Measurements from ENCODE around the gene DKC1.

The DKC1 gene

DNA sequence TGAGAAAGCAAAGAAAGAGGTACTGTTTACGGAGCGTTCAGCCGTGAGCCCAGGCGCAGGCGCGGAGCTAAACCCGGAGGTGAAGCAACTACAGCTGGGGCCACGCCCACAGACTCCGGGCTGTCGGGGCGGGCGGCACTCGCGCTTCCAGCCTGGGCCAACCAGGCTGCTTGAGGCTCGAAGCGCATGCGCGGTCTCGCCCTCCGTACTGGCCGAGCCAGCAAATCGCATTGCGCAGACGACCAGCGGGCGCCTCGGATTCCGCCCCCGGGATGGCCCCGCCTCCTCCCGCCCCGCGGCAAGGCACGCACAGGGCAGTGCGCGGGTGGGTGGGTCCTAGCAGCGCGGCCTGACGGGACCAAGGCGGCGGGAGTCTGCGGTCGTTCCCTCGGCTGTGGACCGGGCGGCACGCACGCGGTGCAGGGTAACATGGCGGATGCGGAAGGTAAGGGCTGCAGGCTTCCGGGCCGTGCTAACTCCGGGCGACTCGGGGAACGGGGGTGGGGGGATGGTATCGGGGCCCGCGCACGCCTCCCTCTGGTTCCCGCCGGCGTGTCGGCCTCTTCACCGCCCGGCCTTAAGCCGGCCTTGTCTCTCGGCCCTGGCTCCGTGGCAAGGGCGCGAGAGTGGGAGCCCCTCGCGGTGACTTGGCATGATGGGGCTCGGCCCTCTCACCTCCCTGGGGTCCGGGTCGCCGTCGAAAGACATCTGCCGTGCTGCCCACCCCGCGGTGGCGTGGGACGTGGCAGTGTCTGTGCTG lies at the start of gene DKC1:
Gene DKC1 (plus strand): TSS at position 328 of the 760 bp plus-strand sequence. CDS start 102 bp downstream, at position 430.
- Histone ChIP-seq H3K4me3 (ENCODE audit: insufficient read length, low read depth) (peak within 1 kb of the TSS; percentile 75), H3K9ac (ENCODE audit: insufficient read length, low read depth) (peak within 1 kb of the TSS; percentile 85), H3K9me3 (ENCODE audit: insufficient read depth, low read length) (no peaks in the 10 kb centered on the region), H3K36me3 (ENCODE audit: insufficient read depth, insufficient read length, low read length) (peaks cover 30% of the 10 kb centered on the region), H3K27me3 (ENCODE audit: insufficient read depth, insufficient read length) (no peaks in the 10 kb centered on the region), H3K4me1 (ENCODE audit: insufficient read depth, insufficient read length) (no peaks in the 10 kb centered on the region)
- DNase-seq (ENCODE audit: low read depth, low spot score), result peak; percentile 84
- TF ChIP-seq ZNF274 (IDR thresholded peaks at IDR 0.05; ENCODE audit: low read depth, low read length) (no peak), YY1 (IDR thresholded peaks at IDR 0.05; ENCODE audit: insufficient read depth, insufficient read length) (no peak), SUZ12 (IDR thresholded peaks at IDR 0.05; ENCODE audit: extremely low read depth, insufficient read depth, insufficient read length) (no peak)

DNA sequence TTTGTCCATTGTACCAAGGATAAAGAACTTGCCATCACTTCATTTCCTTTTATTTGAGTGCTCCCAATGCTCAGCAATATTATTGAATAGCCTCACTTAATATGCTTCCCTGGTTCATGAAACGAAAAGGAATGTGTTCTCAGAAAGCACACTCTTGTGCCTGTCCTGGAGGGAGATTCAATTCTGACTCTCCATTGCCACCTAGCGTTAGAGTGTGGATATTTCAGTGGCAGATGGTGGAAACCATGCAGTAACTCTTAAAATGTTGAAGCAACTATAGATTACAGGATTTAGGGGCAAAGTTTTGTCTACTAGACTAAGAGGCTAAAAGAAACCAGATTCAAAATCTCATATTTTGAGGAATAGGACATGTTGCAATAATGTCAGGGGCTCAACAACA lies 47.7 kb upstream of the DKC1 start:
- no peaks in the 10 kb centered on the region for H3K27me3 ChIP-seq (ENCODE audit: insufficient read depth, insufficient read length)
- peak; percentile 35 for DNase-seq (ENCODE audit: low read depth, low spot score)
- H3K36me3 ChIP-seq (ENCODE audit: insufficient read depth, insufficient read length, low read length), result no peaks in the 10 kb centered on the region
- no peaks in the 10 kb centered on the region for H3K4me1 ChIP-seq (ENCODE audit: insufficient read depth, insufficient read length)
- H3K9ac ChIP-seq (ENCODE audit: insufficient read length, low read depth), result no peak overlapping the region
- no peak overlapping the region for H3K4me3 ChIP-seq (ENCODE audit: insufficient read length, low read depth)
- TF ChIP-seq YY1 (IDR thresholded peaks at IDR 0.05; ENCODE audit: insufficient read depth, insufficient read length) (no peak), ZNF274 (IDR thresholded peaks at IDR 0.05; ENCODE audit: low read depth, low read length) (no peak), SUZ12 (IDR thresholded peaks at IDR 0.05; ENCODE audit: extremely low read depth, insufficient read depth, insufficient read length) (no peak)
- no peaks in the 10 kb centered on the region for H3K9me3 ChIP-seq (ENCODE audit: insufficient read depth, low read length)

DNA sequence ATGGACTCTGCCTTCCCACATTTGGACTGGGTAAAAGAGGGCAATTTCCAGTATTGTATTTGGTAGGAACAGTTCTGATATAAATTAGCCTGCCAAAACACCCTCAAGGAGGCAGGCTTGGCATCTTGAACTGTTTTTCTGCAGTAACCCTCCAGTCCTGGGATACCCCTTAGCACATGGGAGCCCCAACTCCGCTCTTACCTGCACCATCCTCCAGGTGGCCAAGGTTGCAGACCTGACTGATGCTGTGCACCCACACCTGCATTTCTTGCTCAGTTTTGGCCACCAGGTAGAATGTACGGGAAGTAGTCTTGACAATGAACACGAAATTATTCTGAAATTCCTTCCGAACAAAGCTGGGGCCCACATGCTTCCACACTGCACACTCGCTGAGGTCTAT lies 46.8 kb upstream of the DKC1 start:
- no peak for TF ChIP-seq ZNF274 (IDR thresholded peaks at IDR 0.05; ENCODE audit: low read depth, low read length)
- TF ChIP-seq SUZ12 (IDR thresholded peaks at IDR 0.05; ENCODE audit: extremely low read depth, insufficient read depth, insufficient read length), result no peak
- TF ChIP-seq YY1 (IDR thresholded peaks at IDR 0.05; ENCODE audit: insufficient read depth, insufficient read length), result no peak
- Histone ChIP-seq H3K9me3 (ENCODE audit: insufficient read depth, low read length) (no peaks in the 10 kb centered on the region), H3K4me3 (ENCODE audit: insufficient read length, low read depth) (no peak overlapping the region), H3K4me1 (ENCODE audit: insufficient read depth, insufficient read length) (no peaks in the 10 kb centered on the region), H3K9ac (ENCODE audit: insufficient read length, low read depth) (no peak overlapping the region), H3K27me3 (ENCODE audit: insufficient read depth, insufficient read length) (no peaks in the 10 kb centered on the region), H3K36me3 (ENCODE audit: insufficient read depth, insufficient read length, low read length) (no peaks in the 10 kb centered on the region)
- DNase-seq (ENCODE audit: low read depth, low spot score), result no peak

DNA sequence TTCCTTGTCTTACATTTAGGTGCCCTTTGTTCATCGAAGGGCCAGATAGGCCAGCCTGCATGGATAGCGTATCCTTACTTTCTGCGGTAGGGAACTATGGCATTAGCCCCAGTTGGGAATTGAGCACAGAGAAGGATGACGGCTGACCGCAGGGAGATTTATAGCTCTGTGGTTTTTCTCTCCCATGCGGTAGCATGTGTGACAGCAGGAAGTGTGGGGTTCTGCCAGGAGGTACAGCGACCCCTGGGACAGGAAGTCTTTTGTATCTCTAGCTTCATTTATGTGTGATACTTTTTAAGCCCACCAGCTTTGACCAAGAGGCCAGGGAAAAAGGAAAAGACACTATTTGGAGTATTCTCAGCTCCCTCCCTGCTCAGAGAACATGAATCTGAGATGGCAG lies 44.8 kb upstream of the DKC1 start:
- TF ChIP-seq SUZ12 (IDR thresholded peaks at IDR 0.05; ENCODE audit: extremely low read depth, insufficient read depth, insufficient read length), result no peak
- no peak for TF ChIP-seq ZNF274 (IDR thresholded peaks at IDR 0.05; ENCODE audit: low read depth, low read length)
- no peak for TF ChIP-seq YY1 (IDR thresholded peaks at IDR 0.05; ENCODE audit: insufficient read depth, insufficient read length)
- Histone ChIP-seq H3K9me3 (ENCODE audit: insufficient read depth, low read length) (no peaks in the 10 kb centered on the region), H3K4me1 (ENCODE audit: insufficient read depth, insufficient read length) (no peaks in the 10 kb centered on the region), H3K4me3 (ENCODE audit: insufficient read length, low read depth) (no peak overlapping the region), H3K9ac (ENCODE audit: insufficient read length, low read depth) (no peak overlapping the region), H3K27me3 (ENCODE audit: insufficient read depth, insufficient read length) (no peaks in the 10 kb centered on the region), H3K36me3 (ENCODE audit: insufficient read depth, insufficient read length, low read length) (no peaks in the 10 kb centered on the region)
- DNase-seq (ENCODE audit: low read depth, low spot score), result no peak

DNA sequence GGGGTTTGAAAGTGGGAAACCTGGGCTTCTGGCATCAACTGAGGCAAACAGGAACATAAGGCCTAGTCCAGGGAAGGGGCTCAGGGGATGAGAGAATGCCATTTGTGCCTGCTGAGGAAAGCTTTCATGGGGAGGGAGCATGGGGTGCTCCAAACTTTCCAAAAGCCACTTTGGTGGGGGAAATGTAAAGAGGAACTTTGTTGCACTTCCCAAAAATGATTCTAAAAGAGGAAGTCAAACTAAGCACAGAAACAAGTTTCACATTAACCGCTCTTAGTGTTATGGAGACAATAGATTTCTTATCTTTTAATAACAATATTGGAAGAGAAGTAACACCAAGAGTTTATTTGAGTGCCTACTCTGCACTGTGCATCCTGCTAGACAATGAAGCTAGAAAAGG lies 44.0 kb upstream of the DKC1 start:
- Histone ChIP-seq H3K9ac (ENCODE audit: insufficient read length, low read depth) (no peak overlapping the region), H3K4me1 (ENCODE audit: insufficient read depth, insufficient read length) (no peaks in the 10 kb centered on the region), H3K36me3 (ENCODE audit: insufficient read depth, insufficient read length, low read length) (no peaks in the 10 kb centered on the region), H3K27me3 (ENCODE audit: insufficient read depth, insufficient read length) (no peaks in the 10 kb centered on the region), H3K9me3 (ENCODE audit: insufficient read depth, low read length) (no peaks in the 10 kb centered on the region), H3K4me3 (ENCODE audit: insufficient read length, low read depth) (no peak overlapping the region)
- TF ChIP-seq ZNF274 (IDR thresholded peaks at IDR 0.05; ENCODE audit: low read depth, low read length) (no peak), SUZ12 (IDR thresholded peaks at IDR 0.05; ENCODE audit: extremely low read depth, insufficient read depth, insufficient read length) (no peak), YY1 (IDR thresholded peaks at IDR 0.05; ENCODE audit: insufficient read depth, insufficient read length) (no peak)
- no peak for DNase-seq (ENCODE audit: low read depth, low spot score)

DNA sequence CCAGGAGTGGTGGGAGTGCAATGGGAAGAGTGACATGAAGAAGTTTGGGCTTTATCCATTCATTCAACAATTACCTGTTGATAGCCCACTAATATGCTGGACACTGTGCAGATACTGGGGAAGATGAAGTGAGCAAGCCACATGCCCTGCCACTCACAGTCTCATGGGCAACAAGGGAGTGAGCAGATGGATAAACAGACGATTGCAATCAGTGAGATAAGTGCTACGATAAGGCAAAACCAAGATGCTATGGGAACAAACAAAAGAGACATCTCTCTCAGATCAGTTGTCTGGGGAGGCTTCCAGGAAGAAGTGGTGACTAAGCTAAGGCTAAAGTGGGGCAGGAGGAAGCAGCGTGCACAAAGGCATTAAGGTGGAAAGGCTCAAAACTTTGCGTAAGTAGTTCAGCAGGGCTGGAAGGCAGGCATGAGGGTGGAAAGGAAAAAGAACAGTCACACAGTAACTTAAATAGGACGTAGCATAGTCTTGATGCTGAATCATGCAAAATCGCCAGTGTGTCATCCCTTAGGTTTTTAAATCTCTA lies 43.5 kb upstream of the DKC1 start:
- Histone ChIP-seq H3K4me3 (ENCODE audit: insufficient read length, low read depth) (no peak overlapping the region), H3K9ac (ENCODE audit: insufficient read length, low read depth) (no peak overlapping the region), H3K9me3 (ENCODE audit: insufficient read depth, low read length) (no peaks in the 10 kb centered on the region), H3K36me3 (ENCODE audit: insufficient read depth, insufficient read length, low read length) (no peaks in the 10 kb centered on the region), H3K27me3 (ENCODE audit: insufficient read depth, insufficient read length) (no peaks in the 10 kb centered on the region), H3K4me1 (ENCODE audit: insufficient read depth, insufficient read length) (no peaks in the 10 kb centered on the region)
- TF ChIP-seq YY1 (IDR thresholded peaks at IDR 0.05; ENCODE audit: insufficient read depth, insufficient read length) (no peak), ZNF274 (IDR thresholded peaks at IDR 0.05; ENCODE audit: low read depth, low read length) (no peak), SUZ12 (IDR thresholded peaks at IDR 0.05; ENCODE audit: extremely low read depth, insufficient read depth, insufficient read length) (no peak)
- no peak for DNase-seq (ENCODE audit: low read depth, low spot score)

DNA sequence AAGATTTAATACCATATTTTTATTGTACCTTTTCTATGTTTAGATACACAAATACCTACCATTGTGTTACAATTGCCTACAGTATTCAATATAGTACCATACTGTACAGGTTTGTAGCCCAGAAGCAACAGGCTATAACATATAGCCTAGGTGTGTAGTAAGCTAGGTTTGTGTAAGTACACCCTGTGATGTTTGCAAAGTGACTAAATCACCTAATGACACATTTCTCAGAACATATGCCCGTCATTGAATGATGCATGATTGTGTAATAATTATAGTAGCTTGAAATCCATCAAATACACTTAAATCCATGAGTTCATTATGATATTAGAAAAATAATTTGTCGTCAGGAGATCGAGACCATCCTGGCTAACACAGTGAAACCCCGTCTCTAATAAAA lies 42.6 kb upstream of the DKC1 start:
- H3K36me3 ChIP-seq (ENCODE audit: insufficient read depth, insufficient read length, low read length), result no peaks in the 10 kb centered on the region
- H3K9me3 ChIP-seq (ENCODE audit: insufficient read depth, low read length), result no peaks in the 10 kb centered on the region
- no peaks in the 10 kb centered on the region for H3K27me3 ChIP-seq (ENCODE audit: insufficient read depth, insufficient read length)
- H3K9ac ChIP-seq (ENCODE audit: insufficient read length, low read depth), result no peak overlapping the region
- TF ChIP-seq ZNF274 (IDR thresholded peaks at IDR 0.05; ENCODE audit: low read depth, low read length) (no peak), SUZ12 (IDR thresholded peaks at IDR 0.05; ENCODE audit: extremely low read depth, insufficient read depth, insufficient read length) (no peak), YY1 (IDR thresholded peaks at IDR 0.05; ENCODE audit: insufficient read depth, insufficient read length) (no peak)
- no peak for DNase-seq (ENCODE audit: low read depth, low spot score)
- no peaks in the 10 kb centered on the region for H3K4me1 ChIP-seq (ENCODE audit: insufficient read depth, insufficient read length)
- H3K4me3 ChIP-seq (ENCODE audit: insufficient read length, low read depth), result no peak overlapping the region
